Measurements from ENCODE around the gene RCAN3.

Gene RCAN3

GRCh38 chr1:24463776-24464735 is 38.6 kb upstream of the RCAN3 start:
- no peak for DNase-seq (ENCODE audit: low read depth)
- no peak overlapping the region for H3K4me3 ChIP-seq (replicated peaks; ENCODE audit: low read depth, low read length)
- TF ChIP-seq CTCF (IDR thresholded peaks at IDR 0.05; ENCODE audit: low read length, missing control alignments): no peak

- no peak overlapping the region for H3K4me3 ChIP-seq (replicated peaks; ENCODE audit: low read depth, low read length)
- no peak for TF ChIP-seq CTCF (IDR thresholded peaks at IDR 0.05; ENCODE audit: low read length, missing control alignments)
- no peak for DNase-seq (ENCODE audit: low read depth)
Measured at GRCh38 chr1:24465099-24465498, 37.5 kb upstream of the RCAN3 start.

- TF ChIP-seq CTCF (IDR thresholded peaks at IDR 0.05; ENCODE audit: low read length, missing control alignments): no peak
- no peak for DNase-seq (ENCODE audit: low read depth)
- no peak overlapping the region for H3K4me3 ChIP-seq (replicated peaks; ENCODE audit: low read depth, low read length)
Measured at GRCh38 chr1:24465638-24466037, 37.0 kb upstream of the RCAN3 start.

- H3K4me3 ChIP-seq (replicated peaks; ENCODE audit: low read depth, low read length): no peak overlapping the region
- no peak for TF ChIP-seq CTCF (IDR thresholded peaks at IDR 0.05; ENCODE audit: low read length, missing control alignments)
- DNase-seq (ENCODE audit: low read depth): no peak
Measured at GRCh38 chr1:24468685-24469316, 33.8 kb upstream of the RCAN3 start.

- DNase-seq (ENCODE audit: low read depth): no peak
- H3K4me3 ChIP-seq (replicated peaks; ENCODE audit: low read depth, low read length): no peak overlapping the region
- TF ChIP-seq CTCF (IDR thresholded peaks at IDR 0.05; ENCODE audit: low read length, missing control alignments): no peak
Measured at GRCh38 chr1:24470592-24470991, 32.0 kb upstream of the RCAN3 start.

GRCh38 chr1:24472527-24473251 is 29.9 kb upstream of the RCAN3 start:
- TF ChIP-seq CTCF (IDR thresholded peaks at IDR 0.05; ENCODE audit: low read length, missing control alignments): no peak
- no peak for DNase-seq (ENCODE audit: low read depth)
- no peak overlapping the region for H3K4me3 ChIP-seq (replicated peaks; ENCODE audit: low read depth, low read length)

Data from fibroblast of pulmonary artery (primary cell).